Loucy (cell line): Measurements from ENCODE around the gene ARHGEF17.

Experiments
- EZH2phosphoT487 ChIP-seq: fragments of 200-600 bp; IDR thresholded peaks from 2 replicates; pipeline ENCODE4 v1.6.1; 2018; ENCODE audit warnings: antibody characterized with exemption, mild to moderate bottlenecking, moderate library complexity, borderline replicate concordance
- TF ChIP-seq, protein P1 (sequence below): fragments of 200-600 bp; sonication (generic); conservative IDR thresholded peaks from 2 replicates; pipeline ENCODE4 v1.5.1; 2014; ENCODE audit warnings: mild to moderate bottlenecking, antibody characterized with exemption, low read length

- TF ChIP-seq, protein P1, sequence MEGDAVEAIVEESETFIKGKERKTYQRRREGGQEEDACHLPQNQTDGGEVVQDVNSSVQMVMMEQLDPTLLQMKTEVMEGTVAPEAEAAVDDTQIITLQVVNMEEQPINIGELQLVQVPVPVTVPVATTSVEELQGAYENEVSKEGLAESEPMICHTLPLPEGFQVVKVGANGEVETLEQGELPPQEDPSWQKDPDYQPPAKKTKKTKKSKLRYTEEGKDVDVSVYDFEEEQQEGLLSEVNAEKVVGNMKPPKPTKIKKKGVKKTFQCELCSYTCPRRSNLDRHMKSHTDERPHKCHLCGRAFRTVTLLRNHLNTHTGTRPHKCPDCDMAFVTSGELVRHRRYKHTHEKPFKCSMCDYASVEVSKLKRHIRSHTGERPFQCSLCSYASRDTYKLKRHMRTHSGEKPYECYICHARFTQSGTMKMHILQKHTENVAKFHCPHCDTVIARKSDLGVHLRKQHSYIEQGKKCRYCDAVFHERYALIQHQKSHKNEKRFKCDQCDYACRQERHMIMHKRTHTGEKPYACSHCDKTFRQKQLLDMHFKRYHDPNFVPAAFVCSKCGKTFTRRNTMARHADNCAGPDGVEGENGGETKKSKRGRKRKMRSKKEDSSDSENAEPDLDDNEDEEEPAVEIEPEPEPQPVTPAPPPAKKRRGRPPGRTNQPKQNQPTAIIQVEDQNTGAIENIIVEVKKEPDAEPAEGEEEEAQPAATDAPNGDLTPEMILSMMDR, result no peak
- no peak for TF ChIP-seq EZH2phosphoT487
Observed at GRCh38 chr11:73293356-73293936, 14.6 kb upstream of the ARHGEF17 start.
